RWPE2 (cell line): Measurements from ENCODE around the gene ASAP3.

Source experiments
- ATAC-seq: fragments of 200-7000 bp; cut with Tn5 transposase; 3 replicates; pipeline ENCODE4 v1.9.1; 2021; ENCODE audit warnings: low read depth
- DNase-seq: peaks from one replicate; pipeline ENCODE4 v3.0.0-alpha.2; 2020; ENCODE audit warnings: low spot score
- H3K27ac ChIP-seq: fragments of 450-650 bp; 2 replicates; pipeline ENCODE4 v1.5.1; 2017; ENCODE audit warnings: mild to moderate bottlenecking; ENCODE audit not compliant: poor library complexity, severe bottlenecking
- H3K27me3 ChIP-seq: fragments of 250-450 bp; sonication (Bioruptor Pico); 2 replicates; pipeline ENCODE4 v1.5.1; 2021; ENCODE audit warnings: mild to moderate bottlenecking, moderate library complexity; ENCODE audit not compliant: insufficient read depth, poor library complexity, severe bottlenecking
- H3K36me3 ChIP-seq: fragments of 250-450 bp; sonication (Bioruptor Pico); 2 replicates; pipeline ENCODE4 v1.5.1; 2020; ENCODE audit warnings: low read depth, mild to moderate bottlenecking, moderate library complexity
- H3K4me1 ChIP-seq: fragments of 250-450 bp; sonication (Bioruptor Pico); 2 replicates; pipeline ENCODE4 v1.5.1; 2021; ENCODE audit warnings: mild to moderate bottlenecking, moderate library complexity; ENCODE audit not compliant: insufficient read depth, poor library complexity, severe bottlenecking
- H3K4me3 ChIP-seq: fragments of 250-450 bp; sonication (Bioruptor Pico); 2 replicates; pipeline ENCODE4 v1.5.1; 2021; ENCODE audit warnings: mild to moderate bottlenecking, moderate library complexity; ENCODE audit not compliant: severe bottlenecking
- H3K9me3 ChIP-seq: fragments of 250-450 bp; sonication (Bioruptor Pico); 2 replicates; pipeline ENCODE4 v1.5.1; 2021; ENCODE audit warnings: mild to moderate bottlenecking, moderate library complexity; ENCODE audit not compliant: severe bottlenecking
- TF ChIP-seq, protein P1 (sequence below): fragments of 450-650 bp; IDR thresholded peaks from one replicate; pipeline ENCODE4 v1.5.1; 2017; ENCODE audit warnings: mild to moderate bottlenecking, moderate library complexity; ENCODE audit not compliant: poor library complexity, severe bottlenecking

ASAP3 gene

DNA sequence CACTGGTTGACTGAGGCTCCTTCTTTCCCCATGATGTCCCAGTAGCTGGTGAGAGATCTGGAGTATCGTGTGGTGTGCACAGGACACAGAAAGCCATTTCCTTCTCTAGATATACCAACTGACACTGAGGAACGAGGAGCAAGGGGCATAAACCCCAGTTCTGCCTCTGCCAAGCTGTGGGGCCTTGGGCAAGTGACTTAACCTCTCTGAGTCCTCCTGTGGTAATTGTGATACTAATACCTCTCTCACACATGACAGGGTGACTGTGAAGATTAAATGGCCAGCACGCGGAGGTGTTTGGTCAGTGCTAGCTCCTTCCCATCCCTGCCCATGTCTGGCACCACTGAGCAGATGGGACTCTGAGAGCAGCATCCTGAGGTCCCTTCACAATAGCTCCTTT, 33.1 kb downstream of the ASAP3 start:
- no peak for DNase-seq
- TF ChIP-seq, protein P1, sequence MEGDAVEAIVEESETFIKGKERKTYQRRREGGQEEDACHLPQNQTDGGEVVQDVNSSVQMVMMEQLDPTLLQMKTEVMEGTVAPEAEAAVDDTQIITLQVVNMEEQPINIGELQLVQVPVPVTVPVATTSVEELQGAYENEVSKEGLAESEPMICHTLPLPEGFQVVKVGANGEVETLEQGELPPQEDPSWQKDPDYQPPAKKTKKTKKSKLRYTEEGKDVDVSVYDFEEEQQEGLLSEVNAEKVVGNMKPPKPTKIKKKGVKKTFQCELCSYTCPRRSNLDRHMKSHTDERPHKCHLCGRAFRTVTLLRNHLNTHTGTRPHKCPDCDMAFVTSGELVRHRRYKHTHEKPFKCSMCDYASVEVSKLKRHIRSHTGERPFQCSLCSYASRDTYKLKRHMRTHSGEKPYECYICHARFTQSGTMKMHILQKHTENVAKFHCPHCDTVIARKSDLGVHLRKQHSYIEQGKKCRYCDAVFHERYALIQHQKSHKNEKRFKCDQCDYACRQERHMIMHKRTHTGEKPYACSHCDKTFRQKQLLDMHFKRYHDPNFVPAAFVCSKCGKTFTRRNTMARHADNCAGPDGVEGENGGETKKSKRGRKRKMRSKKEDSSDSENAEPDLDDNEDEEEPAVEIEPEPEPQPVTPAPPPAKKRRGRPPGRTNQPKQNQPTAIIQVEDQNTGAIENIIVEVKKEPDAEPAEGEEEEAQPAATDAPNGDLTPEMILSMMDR = no peak
- Histone ChIP-seq H3K9me3 (no peaks in the 10 kb centered on the region), H3K27me3 (no peaks in the 10 kb centered on the region), H3K4me1 (peaks cover 13% of the 10 kb centered on the region), H3K4me3 (no peak overlapping the region), H3K27ac (no peak overlapping the region), H3K36me3 (peaks cover 15% of the 10 kb centered on the region)
- no peak for ATAC-seq

DNA sequence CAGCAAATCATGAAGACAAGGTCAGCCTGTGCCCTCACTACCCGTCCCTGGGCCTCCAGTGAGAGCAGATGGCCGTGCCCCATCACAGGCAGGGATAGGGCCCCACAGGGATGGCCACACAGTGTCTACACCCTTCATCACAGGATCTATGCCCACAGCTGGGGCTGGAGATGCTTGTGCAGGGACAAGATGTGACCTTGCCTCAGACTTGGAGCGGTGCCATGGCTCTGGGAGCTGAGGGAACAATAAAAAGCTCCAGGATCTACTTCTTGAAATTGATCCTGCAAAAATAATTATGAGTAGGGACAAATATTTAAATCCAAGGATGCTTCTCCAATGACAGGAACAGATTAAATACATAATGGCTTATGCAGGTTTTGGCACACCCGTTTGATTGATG, 34.0 kb downstream of the ASAP3 start:
- ATAC-seq (no peak), DNase-seq (no peak)
- H3K27me3 ChIP-seq = no peaks in the 10 kb centered on the region
- no peaks in the 10 kb centered on the region for H3K9me3 ChIP-seq
- H3K4me1 ChIP-seq = peaks cover 13% of the 10 kb centered on the region
- H3K27ac ChIP-seq = no peak overlapping the region
- TF ChIP-seq, protein P1 = no peak
- peaks cover 15% of the 10 kb centered on the region for H3K36me3 ChIP-seq
- H3K4me3 ChIP-seq = no peak overlapping the region

DNA sequence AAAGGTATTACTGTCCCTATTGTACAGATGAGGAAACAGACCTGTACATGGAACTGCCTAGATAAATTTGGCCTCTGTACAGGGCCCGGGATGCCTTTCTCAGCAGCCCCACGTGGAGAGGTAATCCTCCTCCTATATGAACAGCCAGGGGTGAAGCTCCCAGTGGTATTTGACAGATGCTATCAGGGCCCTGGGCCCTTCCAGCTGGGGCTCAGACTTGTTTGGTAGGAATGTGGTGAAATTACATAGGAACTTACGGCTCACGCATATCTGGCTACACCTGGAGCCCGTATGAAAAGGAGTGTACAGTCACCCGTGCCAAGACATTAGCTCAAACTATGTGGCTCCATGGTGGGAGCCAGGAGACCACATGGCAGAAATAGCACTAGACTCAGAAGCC, 34.7 kb downstream of the ASAP3 start:
- TF ChIP-seq, protein P1 = no peak
- peaks cover 13% of the 10 kb centered on the region for H3K4me1 ChIP-seq
- no peaks in the 10 kb centered on the region for H3K9me3 ChIP-seq
- H3K4me3 ChIP-seq = no peak overlapping the region
- no peaks in the 10 kb centered on the region for H3K27me3 ChIP-seq
- peaks cover 10% of the 10 kb centered on the region for H3K36me3 ChIP-seq
- ATAC-seq (no peak), DNase-seq (no peak)
- no peak overlapping the region for H3K27ac ChIP-seq

DNA sequence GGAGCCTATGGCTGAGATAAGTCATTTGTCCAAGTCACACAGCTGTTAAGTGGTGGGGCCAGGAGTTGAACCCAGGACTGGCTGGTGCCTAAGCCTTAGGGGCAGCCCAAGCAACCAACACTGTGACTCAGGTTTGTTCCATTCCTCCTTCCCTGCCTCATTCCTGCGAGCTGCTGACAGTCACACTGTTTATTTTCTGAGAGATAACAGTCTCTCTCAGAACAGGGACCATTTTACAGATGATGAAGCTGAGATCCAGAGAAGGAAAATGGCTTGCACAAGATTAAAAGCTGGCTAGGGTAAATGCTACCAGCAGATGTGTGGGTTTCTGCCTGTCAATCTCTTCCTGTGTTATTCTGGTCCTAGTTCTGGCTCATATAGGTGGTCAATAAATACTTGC, 35.1 kb downstream of the ASAP3 start:
- no peak for DNase-seq
- ATAC-seq = no peak
- Histone ChIP-seq H3K36me3 (peaks cover 10% of the 10 kb centered on the region), H3K27me3 (no peaks in the 10 kb centered on the region), H3K9me3 (no peaks in the 10 kb centered on the region), H3K4me1 (peaks cover 13% of the 10 kb centered on the region), H3K4me3 (no peak overlapping the region), H3K27ac (no peak overlapping the region)
- TF ChIP-seq, protein P1 = no peak

DNA sequence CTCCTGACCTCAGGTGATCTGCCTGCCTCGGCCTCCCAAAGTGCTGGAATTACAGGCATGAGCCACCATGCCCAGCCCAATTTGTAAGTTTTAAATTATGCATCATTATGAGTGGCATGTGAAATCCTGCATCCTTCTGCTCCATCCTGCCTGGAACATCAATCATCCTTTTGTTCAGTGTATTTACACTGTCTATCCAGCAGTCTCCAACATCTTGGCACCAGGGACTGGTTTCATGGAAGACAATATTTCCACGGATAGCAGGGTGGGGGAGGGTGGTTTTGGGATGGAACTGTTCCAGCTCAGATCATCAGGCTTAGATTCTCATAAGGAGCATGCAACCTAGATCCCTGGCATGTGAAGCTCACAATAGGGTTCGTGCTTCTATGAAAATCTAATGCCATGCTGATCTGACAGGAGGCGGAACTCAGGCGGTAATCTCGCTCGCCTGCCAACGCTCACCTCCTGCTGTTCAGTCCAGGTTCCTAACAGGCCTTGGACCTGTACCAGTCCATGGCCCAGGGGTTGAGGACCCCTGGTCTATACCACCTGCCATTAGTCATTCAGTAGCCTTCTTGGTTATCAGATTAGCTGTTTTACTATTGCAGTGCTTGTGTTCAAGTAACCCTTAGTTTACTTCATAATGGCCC, 37.2 kb downstream of the ASAP3 start:
- Histone ChIP-seq H3K4me3 (no peak overlapping the region), H3K27ac (no peak overlapping the region), H3K36me3 (peaks cover 13% of the 10 kb centered on the region), H3K4me1 (peaks cover 5% of the 10 kb centered on the region), H3K9me3 (no peaks in the 10 kb centered on the region), H3K27me3 (no peaks in the 10 kb centered on the region)
- ATAC-seq (no peak), DNase-seq (no peak)
- TF ChIP-seq, protein P1 = no peak
